Testis (tissue), 3 donors: ENCODE measurements around the gene SLC16A3. TPM values are rescaled to one million over a fixed set of nuclear protein-coding genes. Genes with fewer than 3 reads are reported as not detected.

ENCODE experiments used
- DNase-seq: peaks from one replicate; pipeline ENCODE4 v3.0.0-alpha.2; 2019
- H3K27ac ChIP-seq, 2 donors: fragments of 200-600 bp; sonication (generic); one replicate each; pipeline ENCODE4 v1.5.1; 2019
- H3K27me3 ChIP-seq: fragments of 200-600 bp; sonication (generic); one replicate; pipeline ENCODE4 v1.5.1; 2019
- H3K36me3 ChIP-seq: fragments of 200-600 bp; sonication (generic); one replicate; pipeline ENCODE4 v1.5.1; 2017; ENCODE audit warnings: low read depth; ENCODE audit errors: missing control alignments
- H3K4me1 ChIP-seq: fragments of 200-600 bp; sonication (generic); one replicate; pipeline ENCODE4 v1.5.1; 2019
- H3K4me3 ChIP-seq, 2 donors: fragments of 200-600 bp; sonication (generic); one replicate each; pipeline ENCODE4 v1.5.1; 2017 to 2019
- H3K9me3 ChIP-seq: fragments of 200-600 bp; sonication (generic); one replicate; pipeline ENCODE4 v1.5.1; 2017
- POLR2A ChIP-seq: fragments of 450-650 bp; IDR thresholded peaks from one replicate; pipeline ENCODE4 v1.6.1; 2017; ENCODE audit warnings: antibody characterized with exemption, mild to moderate bottlenecking, moderate library complexity
- WGBS, 2 donors: methylation state at CpG; one replicate each; pipeline ENCODE4 v1.1.5; 2018; 5-methylcytosine and 5-hydroxymethylcytosine counted together
- intact Hi-C: fragments of 100-400 bp; cut with DNase I; formaldehyde crosslinking; loops from one replicate; pipeline ENCODE4 v1.15.1; 2023; ENCODE audit warnings: low total_unique reads
- polyA plus RNA-seq: library from polyadenylated mRNA; stranded (reverse); fragments of 350-450 nt; fragmentation: Illumina TruSeq; extraction: RNeasy Lipid Tissue Mini Kit (QIAGEN cat#74804); gene quantifications from one replicate; pipeline ENCODE4 v1.2.3, GENCODE V29; 2014; ENCODE audit warnings: low read depth, low replicate concordance; ENCODE audit not compliant: insufficient read depth
- total RNA-seq, 2 donors: library from RNA; depleted of rRNA; stranded (reverse); fragments of >200 nt; gene quantifications; one replicate each; pipeline ENCODE4 v1.2.3, GENCODE V29; 2016
- TF ChIP-seq, protein P1 (sequence below), 3 experiments: fragments of 450-650 bp in 2 of 3; fragments of 200-600 bp in 1 of 3; sonication (generic) in 1 of 3; IDR thresholded peaks; one replicate each; pipeline ENCODE4 v1.5.1; 2016 to 2019; ENCODE audit warnings: antibody characterized with exemption in 3 of 3, mild to moderate bottlenecking in 2 of 3, moderate library complexity in 1 of 3

SLC16A3 gene
- total and polyA plus RNA-seq, 3 donors from 2014 or later, result 67.7 to 71.4 (median 70.6) TPM

DNA sequence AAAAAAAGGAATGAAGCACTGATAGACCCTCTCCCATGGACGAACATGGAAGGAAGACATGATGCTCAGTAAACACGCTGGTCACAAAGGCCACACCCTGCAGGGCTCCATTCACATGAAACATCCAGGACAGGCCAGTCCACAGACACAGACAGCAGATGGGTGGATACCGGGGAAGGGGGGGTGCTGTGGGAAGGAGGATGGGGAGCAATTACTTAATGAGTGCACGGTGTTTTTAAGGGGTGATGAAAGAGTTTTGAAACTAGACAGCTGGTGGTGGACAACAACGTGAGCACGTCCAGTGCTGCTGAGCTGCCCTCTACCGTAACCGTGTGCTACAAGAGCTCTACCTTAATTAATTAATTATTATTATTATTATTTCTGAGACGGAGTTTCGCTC is 6.0 kb upstream of the SLC16A3 start:
- Histone ChIP-seq H3K9me3 (no peaks in the 10 kb centered on the region), H3K4me1 (no peaks in the 10 kb centered on the region), H3K27ac (no peak overlapping the region), H3K27me3 (no peaks in the 10 kb centered on the region), H3K36me3 (no peaks in the 10 kb centered on the region), H3K4me3 (no peak overlapping the region)
- 69 to 72% methylated on average over 10 of the region's 10 CpGs for WGBS, 2 donors
- intact Hi-C loops, result no loop called here
- no peak for DNase-seq
- TF ChIP-seq, protein P1, sequence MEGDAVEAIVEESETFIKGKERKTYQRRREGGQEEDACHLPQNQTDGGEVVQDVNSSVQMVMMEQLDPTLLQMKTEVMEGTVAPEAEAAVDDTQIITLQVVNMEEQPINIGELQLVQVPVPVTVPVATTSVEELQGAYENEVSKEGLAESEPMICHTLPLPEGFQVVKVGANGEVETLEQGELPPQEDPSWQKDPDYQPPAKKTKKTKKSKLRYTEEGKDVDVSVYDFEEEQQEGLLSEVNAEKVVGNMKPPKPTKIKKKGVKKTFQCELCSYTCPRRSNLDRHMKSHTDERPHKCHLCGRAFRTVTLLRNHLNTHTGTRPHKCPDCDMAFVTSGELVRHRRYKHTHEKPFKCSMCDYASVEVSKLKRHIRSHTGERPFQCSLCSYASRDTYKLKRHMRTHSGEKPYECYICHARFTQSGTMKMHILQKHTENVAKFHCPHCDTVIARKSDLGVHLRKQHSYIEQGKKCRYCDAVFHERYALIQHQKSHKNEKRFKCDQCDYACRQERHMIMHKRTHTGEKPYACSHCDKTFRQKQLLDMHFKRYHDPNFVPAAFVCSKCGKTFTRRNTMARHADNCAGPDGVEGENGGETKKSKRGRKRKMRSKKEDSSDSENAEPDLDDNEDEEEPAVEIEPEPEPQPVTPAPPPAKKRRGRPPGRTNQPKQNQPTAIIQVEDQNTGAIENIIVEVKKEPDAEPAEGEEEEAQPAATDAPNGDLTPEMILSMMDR (IDR thresholded peaks at IDR 0.05), result no peak
- TF ChIP-seq POLR2A, result no peak

DNA sequence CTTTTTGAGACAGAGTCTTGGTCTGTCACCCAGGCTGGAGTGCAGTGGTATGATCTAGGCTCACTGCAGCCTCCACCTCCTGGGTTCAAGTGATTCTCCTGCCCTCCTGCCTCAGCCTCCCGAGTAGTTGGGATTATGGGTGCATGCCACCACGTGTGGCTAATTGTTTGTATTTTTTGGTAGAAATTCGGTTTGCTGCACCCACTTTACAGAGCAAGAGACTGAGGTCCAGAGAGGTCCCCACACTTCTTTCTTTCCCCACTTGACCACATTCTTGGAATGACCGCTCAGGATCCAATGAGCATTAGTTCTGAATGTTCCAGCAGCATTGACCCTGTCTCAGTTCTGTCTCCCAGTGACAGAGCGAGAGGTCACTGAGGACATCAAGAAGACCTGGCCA is 5.3 kb upstream of the SLC16A3 start:
- Histone ChIP-seq H3K27me3 (no peaks in the 10 kb centered on the region), H3K9me3 (no peaks in the 10 kb centered on the region), H3K4me3 (no peak overlapping the region), H3K27ac (no peak overlapping the region), H3K4me1 (peaks cover 5% of the 10 kb centered on the region), H3K36me3 (no peaks in the 10 kb centered on the region)
- WGBS, 2 donors, result 80 to 84% methylated on average over 4 to 5 of the region's 5 CpGs
- DNase-seq, result no peak
- intact Hi-C loops, result no loop called here
- TF ChIP-seq, protein P1 (IDR thresholded peaks at IDR 0.05), result no peak
- TF ChIP-seq POLR2A, result no peak

DNA sequence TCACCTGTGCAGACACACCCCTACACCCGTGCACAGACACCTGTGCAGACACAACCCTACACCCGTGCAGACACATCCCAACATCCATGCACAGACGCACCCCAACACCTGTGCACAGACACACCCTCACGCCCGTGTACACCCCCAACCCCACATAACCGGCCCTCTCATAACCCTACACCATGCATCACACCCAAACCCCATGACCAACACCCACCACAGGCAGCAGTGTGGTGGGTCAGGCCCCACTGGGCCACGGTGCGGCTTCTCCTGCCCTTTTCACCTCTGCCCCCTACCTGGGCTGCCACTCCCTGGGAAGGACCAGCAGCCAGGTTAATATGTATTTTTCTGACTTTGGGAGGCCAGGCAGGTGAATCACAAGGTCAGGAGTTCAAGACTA is 4.2 kb upstream of the SLC16A3 start:
- intact Hi-C loops, result no loop called here
- TF ChIP-seq, protein P1 (IDR thresholded peaks at IDR 0.05), result no peak
- TF ChIP-seq POLR2A, result no peak
- H3K36me3 ChIP-seq, result no peaks in the 10 kb centered on the region
- no peaks in the 10 kb centered on the region for H3K9me3 ChIP-seq
- H3K27ac ChIP-seq, result no peak overlapping the region
- no peak for DNase-seq
- H3K27me3 ChIP-seq, result no peaks in the 10 kb centered on the region
- WGBS, 2 donors, result 81 to 83% methylated on average over 8 of the region's 8 CpGs
- peaks cover 8% of the 10 kb centered on the region for H3K4me1 ChIP-seq
- H3K4me3 ChIP-seq, result no peak overlapping the region

DNA sequence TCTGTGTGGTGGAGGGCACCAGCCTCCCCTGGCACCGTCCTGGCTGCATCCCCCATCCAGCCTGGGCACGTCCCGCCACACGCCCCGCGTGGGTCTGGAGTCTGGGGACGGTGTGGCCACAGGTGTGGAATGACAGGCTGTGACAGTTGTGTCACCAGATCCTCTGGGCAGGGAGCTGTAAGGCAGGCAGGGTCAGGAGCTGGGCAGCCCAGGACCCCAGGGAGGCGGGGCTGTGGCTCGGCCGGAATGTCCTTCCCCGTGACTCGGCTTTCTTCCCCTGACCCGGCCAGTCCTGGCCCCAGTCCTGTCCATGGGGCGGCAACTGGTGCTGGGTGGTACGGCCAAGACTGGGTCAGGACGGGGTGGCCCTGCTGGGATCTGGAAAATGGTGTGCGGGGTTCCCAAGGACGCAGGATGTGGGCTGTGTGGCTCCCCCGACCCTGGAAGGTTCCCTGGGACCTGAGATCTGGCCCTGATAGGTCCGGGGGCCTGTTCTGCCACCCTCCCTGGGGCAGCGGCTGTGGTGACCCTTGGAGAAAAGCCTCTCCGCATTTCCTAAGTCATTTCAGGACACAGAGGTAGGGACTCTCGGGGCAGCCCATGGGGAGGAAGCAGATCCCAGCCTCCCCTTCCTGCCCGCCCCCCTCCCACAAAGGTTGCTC is 3.3 kb upstream of the SLC16A3 start:
- H3K27ac ChIP-seq, result no peak overlapping the region
- WGBS, 2 donors, result 78 to 85% methylated on average over 9 to 24 of the region's 24 CpGs
- H3K9me3 ChIP-seq, result no peaks in the 10 kb centered on the region
- no peak overlapping the region for H3K4me3 ChIP-seq
- peaks cover 15% of the 10 kb centered on the region for H3K4me1 ChIP-seq
- no peaks in the 10 kb centered on the region for H3K27me3 ChIP-seq
- intact Hi-C loops, result no loop called here
- DNase-seq, result no peak
- TF ChIP-seq, protein P1 (IDR thresholded peaks at IDR 0.05), result no peak
- no peaks in the 10 kb centered on the region for H3K36me3 ChIP-seq

DNA sequence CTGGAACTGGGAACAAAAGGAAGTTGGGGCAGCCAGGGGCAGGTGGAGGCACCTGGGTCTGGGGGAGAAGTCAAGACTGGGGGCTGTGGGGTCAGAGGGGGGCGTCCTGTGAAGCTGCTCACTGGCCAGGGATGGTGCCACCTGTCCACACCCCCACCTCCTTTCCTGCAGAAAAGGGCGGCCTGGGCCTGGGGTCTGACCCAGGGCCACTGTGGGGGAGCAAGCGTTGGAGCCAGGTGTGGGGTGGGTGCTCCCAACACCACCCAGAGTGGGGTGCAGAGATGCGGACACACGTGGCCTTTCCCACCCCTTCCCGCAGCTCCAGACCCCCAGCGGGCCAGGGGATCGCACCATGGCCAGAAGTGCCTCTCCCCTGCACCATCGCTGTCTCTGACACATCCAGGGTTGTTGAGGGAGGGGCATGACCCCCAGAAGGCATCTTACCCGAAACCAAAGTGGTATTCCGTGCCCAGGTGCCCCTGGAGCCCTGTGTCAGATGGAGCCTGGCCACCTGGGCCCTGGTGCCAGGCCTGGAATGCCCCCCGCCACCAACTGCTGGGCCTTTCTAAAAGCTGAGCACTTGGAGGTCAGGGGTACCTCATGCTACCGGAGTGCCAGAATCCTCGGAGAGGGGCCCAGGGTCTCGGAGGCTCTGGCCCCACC is 2.6 kb upstream of the SLC16A3 start:
- Histone ChIP-seq H3K27me3 (no peaks in the 10 kb centered on the region), H3K4me3 (no peak overlapping the region), H3K27ac (no peak overlapping the region), H3K36me3 (no peaks in the 10 kb centered on the region), H3K9me3 (no peaks in the 10 kb centered on the region), H3K4me1 (peaks cover 19% of the 10 kb centered on the region)
- DNase-seq, result no peak
- WGBS, 2 donors, result 94% methylated on average over 15 of the region's 15 CpGs; no CpG with 5 or more reads in 1 of the 2 donors
- intact Hi-C loops, result no loop called here
- TF ChIP-seq POLR2A, result no peak
